Lower leg skin (tissue), 4 donors: Measurements from ENCODE around the gene SGIP1. TPM values are rescaled to one million over a fixed set of nuclear protein-coding genes. Genes with fewer than 3 reads are reported as not detected.

Source experiments
- DNase-seq, 2 donors: peaks; one replicate each; pipeline ENCODE4 v3.0.0-alpha.2; 2019; ENCODE audit warnings: low spot score in 2 of 2
- H3K4me3 ChIP-seq: fragments of 200-600 bp; sonication (generic); 2 replicates; pipeline ENCODE4 v1.5.1; 2017; ENCODE audit warnings: mild to moderate bottlenecking, low read depth; ENCODE audit not compliant: poor library complexity, severe bottlenecking
- CTCF ChIP-seq, 3 donors: fragments of 450-650 bp; IDR thresholded peaks; one replicate each; pipeline ENCODE4 v1.5.1; 2016; ENCODE audit warnings: antibody characterized with exemption in 3 of 3, mild to moderate bottlenecking in 3 of 3, moderate library complexity in 2 of 3
- POLR2A ChIP-seq, 2 donors: fragments of 450-650 bp; IDR thresholded peaks; one replicate each; pipeline ENCODE4 v1.6.1; 2016 to 2017; ENCODE audit warnings: antibody characterized with exemption in 2 of 2, mild to moderate bottlenecking in 1 of 2, moderate library complexity in 1 of 2
- WGBS, 2 donors: methylation state at CpG; one replicate each; pipeline ENCODE4 v1.1.5; 2018; 5-methylcytosine and 5-hydroxymethylcytosine counted together
- intact Hi-C: fragments of 100-400 bp; cut with DNase I; formaldehyde crosslinking; loops from one replicate; pipeline ENCODE4 v1.15.0; 2023; ENCODE audit warnings: low total_unique reads
- total RNA-seq, 4 donors: library from RNA; depleted of rRNA; stranded (reverse); fragments of >200 nt; gene quantifications; one replicate each; pipeline ENCODE4 v1.1.0, GENCODE V29; 2016

The SGIP1 gene
- total RNA-seq, 4 donors from 2014 or later = 0.39 to 7.0 (median 2.4) TPM

GRCh38 chr1:66685265-66685664 is 151.3 kb downstream of the SGIP1 start:
- no peak overlapping the region for H3K4me3 ChIP-seq
- DNase-seq = no peak
- no peak for TF ChIP-seq CTCF (IDR thresholded peaks at IDR 0.05)
- TF ChIP-seq POLR2A (IDR thresholded peaks at IDR 0.05) = no peak
- intact Hi-C loops = no loop called here

- intact Hi-C loops = no loop called here
- no peak overlapping the region for H3K4me3 ChIP-seq
- DNase-seq = no peak
- TF ChIP-seq CTCF (IDR thresholded peaks at IDR 0.05) (no peak), POLR2A (IDR thresholded peaks at IDR 0.05) (no peak)
- 81 to 93% methylated on average over 1 of the region's 1 CpG for WGBS, 2 donors
These were observed 151.7 kb downstream of the SGIP1 start for GRCh38 chr1:66685670-66686069.

- WGBS, 2 donors = 90 to 91% methylated on average over 3 of the region's 3 CpGs
- no peak overlapping the region for H3K4me3 ChIP-seq
- intact Hi-C loops = no loop called here
- DNase-seq = no peak
- TF ChIP-seq CTCF (IDR thresholded peaks at IDR 0.05) = no peak
- no peak for TF ChIP-seq POLR2A (IDR thresholded peaks at IDR 0.05)
These were observed 152.5 kb downstream of the SGIP1 start for GRCh38 chr1:66686406-66686805.

GRCh38 chr1:66687358-66687757 is 153.4 kb downstream of the SGIP1 start:
- intact Hi-C loops = no loop called here
- no peak for DNase-seq
- H3K4me3 ChIP-seq = no peak overlapping the region
- 90 to 93% methylated on average over 2 of the region's 2 CpGs for WGBS, 2 donors
- TF ChIP-seq CTCF (IDR thresholded peaks at IDR 0.05) = no peak
- TF ChIP-seq POLR2A (IDR thresholded peaks at IDR 0.05) = no peak

GRCh38 chr1:66690666-66691381 is 156.9 kb downstream of the SGIP1 start:
- DNase-seq = no peak
- intact Hi-C loops = no loop called here
- WGBS, 2 donors = 75 to 78% methylated on average over 7 of the region's 7 CpGs
- TF ChIP-seq POLR2A (IDR thresholded peaks at IDR 0.05) (no peak), CTCF (IDR thresholded peaks at IDR 0.05) (no peak)
- H3K4me3 ChIP-seq = no peak overlapping the region

- intact Hi-C loops = no loop called here
- DNase-seq = no peak
- 89 to 90% methylated on average over 3 of the region's 3 CpGs for WGBS, 2 donors
- H3K4me3 ChIP-seq = no peak overlapping the region
- TF ChIP-seq POLR2A (IDR thresholded peaks at IDR 0.05) (no peak), CTCF (IDR thresholded peaks at IDR 0.05) (no peak)
These were observed 158.7 kb downstream of the SGIP1 start for GRCh38 chr1:66692681-66693080.
